HepG2 (cell line): ENCODE measurements around the gene TGFBRAP1.

Source experiments
- CEBPB ChIP-seq: IDR thresholded peaks from 2 replicates; pipeline ENCODE4 v1.6.1; 2011; ENCODE audit warnings: low read depth, low read length, improper control_type of control experiment, borderline replicate concordance
- CTCF ChIP-seq: sonication (generic); formaldehyde crosslinking; IDR thresholded peaks from 2 replicates; pipeline ENCODE4 v1.5.0; 2020; ENCODE audit warnings: mild to moderate bottlenecking, missing genetic modification reagents, moderate library complexity
- IKZF1 ChIP-seq: fragments of 450-650 bp; IDR thresholded peaks from 2 replicates; pipeline ENCODE4 v1.7.1; 2016
- POLR2AphosphoS5 ChIP-seq: IDR thresholded peaks from 2 replicates; pipeline ENCODE4 v1.6.1; 2012; ENCODE audit warnings: low read depth, low read length
- SNAI1 ChIP-seq: sonication (generic); formaldehyde crosslinking; IDR thresholded peaks from 2 replicates; pipeline ENCODE4 v1.5.0; 2020; ENCODE audit warnings: mild to moderate bottlenecking, missing genetic modification reagents, borderline replicate concordance
- ZFP41 ChIP-seq: sonication (generic); formaldehyde crosslinking; IDR thresholded peaks from 2 replicates; pipeline ENCODE4 v1.4.0; 2020; ENCODE audit warnings: mild to moderate bottlenecking, missing genetic modification reagents, borderline replicate concordance
- ZSCAN30 ChIP-seq: sonication (generic); formaldehyde crosslinking; IDR thresholded peaks from 2 replicates; pipeline ENCODE4 v1.5.0; 2020; ENCODE audit warnings: mild to moderate bottlenecking, missing genetic modification reagents

DNA sequence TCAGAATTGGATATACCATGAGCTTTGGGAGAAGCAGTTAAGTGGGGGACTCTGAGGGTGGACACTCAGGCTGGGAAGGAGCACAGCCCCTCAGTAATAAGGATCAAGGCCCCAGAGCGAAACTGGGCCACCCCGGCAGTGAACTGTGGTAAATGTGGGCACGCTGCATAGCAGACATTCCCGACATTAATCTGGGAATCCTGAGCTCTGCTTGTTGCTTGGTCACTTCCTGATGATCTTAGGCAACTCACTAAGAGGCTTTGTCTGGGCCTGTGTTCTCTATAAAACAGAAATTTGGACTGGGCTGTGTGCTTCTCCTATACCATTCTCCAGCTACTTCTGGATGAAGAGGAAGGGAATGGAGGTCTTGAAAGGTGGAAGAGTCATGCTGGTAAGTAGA lies 4.8 kb downstream of the TGFBRAP1 start:
- TF ChIP-seq ZFP41 (CRISPR knock-in tag) (no peak), CEBPB (no peak), POLR2AphosphoS5 (no peak), SNAI1 (CRISPR knock-in tag) (no peak), CTCF (no peak), ZSCAN30 (CRISPR knock-in tag) (no peak), IKZF1 (no peak)
